K562 (cell line): Measurements from ENCODE around the gene DDIT3. TPM values are rescaled to one million over a fixed set of nuclear protein-coding genes. Genes with fewer than 3 reads are reported as not detected.

Source experiments
- ARHGAP35 ChIP-seq: fragments of 450-650 bp; IDR thresholded peaks from 2 replicates; pipeline ENCODE4 v1.6.1; 2018; ENCODE audit not compliant: partially characterized antibody
- CBX1 ChIP-seq: sonication (generic); IDR thresholded peaks from 2 replicates; pipeline ENCODE4 v1.6.1; 2016; ENCODE audit warnings: antibody characterized with exemption, low read depth, mild to moderate bottlenecking
- CEBPG ChIP-seq, 3 experiments: fragments of 200-800 bp in 1 of 3; sonication (Bioruptor generic) in 1 of 3; sonication (generic) in 1 of 3; formaldehyde crosslinking in 1 of 3; IDR thresholded peaks in 2 of 3; conservative IDR thresholded peaks in 1 of 3; 2 replicates each; pipeline versions ENCODE4 v1.6.1 to v1.8.0; 2016 to 2022; ENCODE audit warnings: missing compliant biosample characterization in 2 of 3, missing genetic modification characterization in 2 of 3, mild to moderate bottlenecking in 1 of 3, missing genetic modification reagents in 1 of 3
- DACH1 ChIP-seq: fragments of 450-650 bp; IDR thresholded peaks from 2 replicates; pipeline ENCODE4 v1.6.1; 2018; ENCODE audit not compliant: partially characterized antibody
- DIDO1 ChIP-seq: fragments of 450-650 bp; IDR thresholded peaks from 2 replicates; pipeline ENCODE4 v1.6.1; 2016; ENCODE audit warnings: low read depth, missing biosample characterization, missing genetic modification characterization
- DMBX1 ChIP-seq: fragments of 250-450 bp; sonication (Bioruptor Pico); IDR thresholded peaks from 2 replicates; pipeline ENCODE4 v1.8.0; 2022; ENCODE audit warnings: inconsistent platforms, mild to moderate bottlenecking, moderate library complexity, borderline replicate concordance
- FOXJ2 ChIP-seq: fragments of 200-800 bp; sonication (Bioruptor generic); IDR thresholded peaks from 2 replicates; pipeline ENCODE4 v1.6.1; 2016; ENCODE audit warnings: missing genetic modification characterization, missing compliant biosample characterization
- IRF9 ChIP-seq: fragments of 450-650 bp; IDR thresholded peaks from 2 replicates; pipeline ENCODE4 v1.6.1; 2016; ENCODE audit warnings: missing biosample characterization, missing genetic modification characterization
- KLF16 ChIP-seq: IDR thresholded peaks from 2 replicates; pipeline ENCODE4 v1.6.1; 2016; ENCODE audit warnings: antibody characterized with exemption
- MAFK ChIP-seq: IDR thresholded peaks from 2 replicates; pipeline ENCODE4 v1.6.1; 2011; ENCODE audit warnings: low read length, improper control_type of control experiment
- NCOA6 ChIP-seq: fragments of 450-650 bp; IDR thresholded peaks from 2 replicates; pipeline ENCODE4 v1.6.1; 2017; ENCODE audit warnings: mild to moderate bottlenecking
- POLR2AphosphoS2 ChIP-seq: IDR thresholded peaks from 2 replicates; pipeline ENCODE4 v1.6.1; 2012; ENCODE audit warnings: low read length, improper control_type of control experiment
- PTBP1 ChIP-seq: fragments of 200-400 bp; formaldehyde crosslinking; IDR thresholded peaks from 2 replicates; pipeline ENCODE4 v1.6.1; 2017; ENCODE audit warnings: low read depth, low read length
- RHOXF2B ChIP-seq: fragments of 250-450 bp; sonication (Bioruptor Pico); conservative IDR thresholded peaks from 2 replicates; pipeline ENCODE4 v1.5.1; 2021
- RREB1 ChIP-seq: fragments of 250-450 bp; sonication (Bioruptor Pico); IDR thresholded peaks from 2 replicates; pipeline ENCODE4 v1.4.0; 2020
- SMARCB1 ChIP-seq: IDR thresholded peaks from 2 replicates; pipeline ENCODE4 v1.6.1; 2011; ENCODE audit warnings: improper control_type of control experiment, low read depth; ENCODE audit not compliant: insufficient read length
- SRSF7 ChIP-seq: fragments of 200-400 bp; formaldehyde crosslinking; optimal IDR thresholded peaks from 2 replicates; pipeline ENCODE3; 2017; ENCODE audit warnings: mild to moderate bottlenecking, low read depth, low read length
- ZBTB5 ChIP-seq: fragments of 450-650 bp; IDR thresholded peaks from 2 replicates; pipeline ENCODE4 v1.6.1; 2017; ENCODE audit warnings: antibody characterized with exemption
- ZNF12 ChIP-seq: sonication (generic); formaldehyde crosslinking; IDR thresholded peaks from 2 replicates; pipeline ENCODE4 v1.4.0; 2020; ENCODE audit warnings: mild to moderate bottlenecking, missing genetic modification reagents
- ZNF644 ChIP-seq: fragments of 200-800 bp; sonication (Bioruptor generic); IDR thresholded peaks from 2 replicates; pipeline ENCODE4 v1.6.1; 2016; ENCODE audit warnings: low read depth, missing genetic modification characterization, missing compliant biosample characterization
- polyA plus RNA-seq, 8 experiments: library from polyadenylated mRNA; depleted of rRNA in 4 of 8; stranded (reverse) in 5 of 8; unstranded in 3 of 8; fragments of >200 nt; fragmentation: Nextera tagmentation in 2 of 8; fragmentation: Illumina TruSeq in 1 of 8; extraction: Ambion mirVana in 2 of 8; extraction: Trizol in 1 of 8; gene quantifications; 2 replicates each; pipeline versions ENCODE4 v1.2.1 to v1.2.3, GENCODE V29; 2011 to 2014; ENCODE audit warnings: inconsistent platforms in 1 of 8, missing spikeins in 1 of 8
- total RNA-seq, 7 experiments: library from RNA; depleted of rRNA in 6 of 7; stranded (reverse); fragments of >200 nt in 6 of 7; fragmentation: Illumina TruSeq in 2 of 7; extraction: Trizol in 2 of 7; gene quantifications; 2 replicates each; pipeline versions ENCODE4 v1.2.1 to v1.2.3, GENCODE V29; 2011 to 2021; ENCODE audit warnings: low replicate concordance in 1 of 7

Gene DDIT3
- total and polyA plus RNA-seq, 9 of the 15 experiments (the other 6 are each of a cell fraction or from before 2014, with no cell fraction given): 59.1 to 272 (median 89.9) TPM

- TF ChIP-seq IRF9 (tag) (no peak), RREB1 (CRISPR knock-in tag) (0 out of 2 replicates have a peak, but pooled peaks have one; percentile 68), SRSF7 (no peak), DACH1 (no peak), KLF16 (no peak), POLR2AphosphoS2 (no peak), FOXJ2 (tag) (no peak), ARHGAP35 (no peak), NCOA6 (no peak), RHOXF2B (CRISPR knock-in tag) (no peak), DIDO1 (no peak), DMBX1 (CRISPR knock-in tag) (no peak), MAFK (no peak), CBX1 (no peak), ZNF12 (CRISPR knock-in tag) (no peak), ZNF644 (tag) (peak; percentile 48; the same call in 1 of the 2 replicates), ZBTB5 (peak; percentile 76; the same call in 1 of the 2 replicates), PTBP1 (no peak), SMARCB1 (no peak), CEBPG (CRISPR knock-in tag; IDR thresholded peaks at IDR 0.05) (no peak), CEBPG (tag; conservative IDR thresholded peaks at IDR 0.05 in 1 of 2, IDR thresholded peaks at IDR 0.05 in 1 of 2) (no peak)
These were observed 42.3 kb downstream of the DDIT3 start (continued) for GRCh38 chr12:57477710-57478681.
